Endothelial cell of umbilical vein (primary cell): ENCODE data around the gene ELOB.

Experiments used
- EZH2 ChIP-seq: IDR thresholded peaks from 2 replicates; pipeline ENCODE4 v1.6.1; 2012; ENCODE audit warnings: borderline replicate concordance, low read depth, mild to moderate bottlenecking, moderate library complexity, low read length, inconsistent platforms; ENCODE audit not compliant: severe bottlenecking
- FOS ChIP-seq: IDR thresholded peaks from 2 replicates; pipeline ENCODE4 v1.6.1; 2011; ENCODE audit warnings: mild to moderate bottlenecking, low read length, moderate library complexity, borderline replicate concordance; ENCODE audit not compliant: insufficient read depth
- GATA2 ChIP-seq: IDR thresholded peaks from 2 replicates; pipeline ENCODE4 v1.7.0; 2011; ENCODE audit warnings: low read depth, mild to moderate bottlenecking, moderate library complexity, mixed read lengths, low read length; ENCODE audit not compliant: insufficient read length, insufficient read depth
- MYC ChIP-seq: IDR thresholded peaks from one replicate; pipeline ENCODE4 v1.6.1; 2011; ENCODE audit warnings: mild to moderate bottlenecking, low read depth, low read length
- POLR2A ChIP-seq: IDR thresholded peaks from 2 replicates; pipeline ENCODE4 v1.6.1; 2012; ENCODE audit warnings: low read depth, mild to moderate bottlenecking, control low read depth, low read length
- POLR2AphosphoS5 ChIP-seq: IDR thresholded peaks from 2 replicates; pipeline ENCODE4 v1.6.1; 2012; ENCODE audit warnings: low read depth, mild to moderate bottlenecking, control low read depth, low read length, moderate library complexity; ENCODE audit not compliant: insufficient read depth
- TF ChIP-seq, protein P1 (sequence below), 2 donors: IDR thresholded peaks; 1 replicate in 1 of 2; 2 replicates in 1 of 2; pipeline ENCODE4 v1.5.1; 2011; ENCODE audit warnings: low read length in 2 of 2, mild to moderate bottlenecking in 2 of 2, moderate library complexity in 2 of 2, control low read depth in 1 of 2, inconsistent platforms in 1 of 2, low read depth in 1 of 2; ENCODE audit not compliant: insufficient read depth in 1 of 2; ENCODE audit errors: extremely low read depth in 1 of 2
- TF ChIP-seq, protein P2 (sequence below): IDR thresholded peaks from 2 replicates; pipeline ENCODE4 v1.6.1; 2011; ENCODE audit not compliant: insufficient read depth, insufficient read length

- TF ChIP-seq POLR2A, result peak; percentile 53
- no peak for TF ChIP-seq EZH2
- no peak for TF ChIP-seq GATA2
- TF ChIP-seq, protein P1, sequence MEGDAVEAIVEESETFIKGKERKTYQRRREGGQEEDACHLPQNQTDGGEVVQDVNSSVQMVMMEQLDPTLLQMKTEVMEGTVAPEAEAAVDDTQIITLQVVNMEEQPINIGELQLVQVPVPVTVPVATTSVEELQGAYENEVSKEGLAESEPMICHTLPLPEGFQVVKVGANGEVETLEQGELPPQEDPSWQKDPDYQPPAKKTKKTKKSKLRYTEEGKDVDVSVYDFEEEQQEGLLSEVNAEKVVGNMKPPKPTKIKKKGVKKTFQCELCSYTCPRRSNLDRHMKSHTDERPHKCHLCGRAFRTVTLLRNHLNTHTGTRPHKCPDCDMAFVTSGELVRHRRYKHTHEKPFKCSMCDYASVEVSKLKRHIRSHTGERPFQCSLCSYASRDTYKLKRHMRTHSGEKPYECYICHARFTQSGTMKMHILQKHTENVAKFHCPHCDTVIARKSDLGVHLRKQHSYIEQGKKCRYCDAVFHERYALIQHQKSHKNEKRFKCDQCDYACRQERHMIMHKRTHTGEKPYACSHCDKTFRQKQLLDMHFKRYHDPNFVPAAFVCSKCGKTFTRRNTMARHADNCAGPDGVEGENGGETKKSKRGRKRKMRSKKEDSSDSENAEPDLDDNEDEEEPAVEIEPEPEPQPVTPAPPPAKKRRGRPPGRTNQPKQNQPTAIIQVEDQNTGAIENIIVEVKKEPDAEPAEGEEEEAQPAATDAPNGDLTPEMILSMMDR (IDR thresholded peaks at IDR 0.05; ENCODE audit: extremely low read depth in 1 of 2, insufficient read depth in 1 of 2, low read depth in 1 of 2, low read length in 2 of 2), result no peak
- TF ChIP-seq, protein P2, sequence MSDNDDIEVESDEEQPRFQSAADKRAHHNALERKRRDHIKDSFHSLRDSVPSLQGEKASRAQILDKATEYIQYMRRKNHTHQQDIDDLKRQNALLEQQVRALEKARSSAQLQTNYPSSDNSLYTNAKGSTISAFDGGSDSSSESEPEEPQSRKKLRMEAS, result no peak
- peak; percentile 37 for TF ChIP-seq POLR2AphosphoS5
- no peak for TF ChIP-seq MYC
- TF ChIP-seq FOS, result no peak
Measured at GRCh38 chr16:2779151-2779920, 2.3 kb upstream of the ELOB start.
